Lower leg skin (tissue), 3 donors: ENCODE results near the gene GGT5.

Source experiments
- POLR2A ChIP-seq, 2 donors: fragments of 450-650 bp; IDR thresholded peaks; one replicate each; pipeline ENCODE4 v1.6.1; 2016 to 2017; ENCODE audit warnings: antibody characterized with exemption in 2 of 2, mild to moderate bottlenecking in 1 of 2, moderate library complexity in 1 of 2
- TF ChIP-seq, protein P1 (sequence below), 3 donors: fragments of 450-650 bp; IDR thresholded peaks; one replicate each; pipeline ENCODE4 v1.5.1; 2016; ENCODE audit warnings: antibody characterized with exemption in 3 of 3, mild to moderate bottlenecking in 3 of 3, moderate library complexity in 2 of 3

DNA sequence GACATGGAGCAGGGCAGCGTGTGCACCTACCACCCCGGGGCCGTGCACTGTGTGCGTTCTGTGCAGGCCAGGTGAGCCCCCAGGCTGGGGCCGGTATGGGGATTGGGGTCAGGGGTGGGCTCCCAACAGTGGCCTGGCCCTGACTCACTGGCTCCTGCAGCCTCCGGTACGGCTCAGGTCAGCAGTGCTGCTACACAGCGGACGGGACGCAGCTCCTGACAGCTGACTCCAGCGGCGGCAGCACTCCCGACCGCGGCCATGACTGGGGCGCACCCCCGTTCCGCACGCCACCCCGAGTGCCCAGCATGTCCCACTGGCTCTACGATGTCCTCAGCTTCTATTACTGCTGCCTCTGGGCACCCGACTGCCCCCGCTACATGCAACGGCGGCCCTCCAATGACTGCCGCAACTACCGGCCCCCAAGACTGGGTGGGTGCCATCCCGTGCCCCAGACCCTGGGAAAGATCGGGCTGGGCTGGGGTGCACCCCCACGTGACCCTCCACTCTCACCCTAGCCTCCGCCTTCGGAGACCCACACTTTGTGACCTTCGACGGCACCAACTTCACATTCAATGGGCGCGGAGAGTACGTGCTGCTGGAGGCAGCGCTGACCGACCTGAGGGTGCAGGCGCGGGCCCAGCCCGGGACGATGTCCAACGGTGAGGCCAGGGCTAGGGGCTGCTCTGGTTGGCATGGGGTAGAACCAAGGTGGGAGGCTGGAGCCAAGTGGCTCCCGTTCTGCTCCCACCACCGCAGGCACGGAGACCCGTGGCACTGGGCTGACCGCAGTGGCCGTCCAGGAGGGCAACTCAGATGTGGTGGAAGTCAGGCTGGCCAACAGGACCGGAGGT lies 59.2 kb downstream of the GGT5 start:
- TF ChIP-seq POLR2A (IDR thresholded peaks at IDR 0.05), result no peak
- TF ChIP-seq, protein P1, sequence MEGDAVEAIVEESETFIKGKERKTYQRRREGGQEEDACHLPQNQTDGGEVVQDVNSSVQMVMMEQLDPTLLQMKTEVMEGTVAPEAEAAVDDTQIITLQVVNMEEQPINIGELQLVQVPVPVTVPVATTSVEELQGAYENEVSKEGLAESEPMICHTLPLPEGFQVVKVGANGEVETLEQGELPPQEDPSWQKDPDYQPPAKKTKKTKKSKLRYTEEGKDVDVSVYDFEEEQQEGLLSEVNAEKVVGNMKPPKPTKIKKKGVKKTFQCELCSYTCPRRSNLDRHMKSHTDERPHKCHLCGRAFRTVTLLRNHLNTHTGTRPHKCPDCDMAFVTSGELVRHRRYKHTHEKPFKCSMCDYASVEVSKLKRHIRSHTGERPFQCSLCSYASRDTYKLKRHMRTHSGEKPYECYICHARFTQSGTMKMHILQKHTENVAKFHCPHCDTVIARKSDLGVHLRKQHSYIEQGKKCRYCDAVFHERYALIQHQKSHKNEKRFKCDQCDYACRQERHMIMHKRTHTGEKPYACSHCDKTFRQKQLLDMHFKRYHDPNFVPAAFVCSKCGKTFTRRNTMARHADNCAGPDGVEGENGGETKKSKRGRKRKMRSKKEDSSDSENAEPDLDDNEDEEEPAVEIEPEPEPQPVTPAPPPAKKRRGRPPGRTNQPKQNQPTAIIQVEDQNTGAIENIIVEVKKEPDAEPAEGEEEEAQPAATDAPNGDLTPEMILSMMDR (IDR thresholded peaks at IDR 0.05), result no peak
